HUES6 (cell line): ENCODE data around the gene DSG3.

Experiments used
- H3K27ac ChIP-seq: 2 replicates; pipeline ENCODE4 v1.7.0; 2013; ENCODE audit warnings: low read depth, mild to moderate bottlenecking, low read length, inconsistent platforms
- H3K27me3 ChIP-seq: 2 replicates; pipeline ENCODE4 v1.6.1; 2013; ENCODE audit warnings: low read length; ENCODE audit not compliant: control insufficient read depth, insufficient read depth
- H3K36me3 ChIP-seq: 2 replicates; pipeline ENCODE4 v1.6.1; 2013; ENCODE audit warnings: low read length; ENCODE audit not compliant: control insufficient read depth, insufficient read depth
- H3K4me1 ChIP-seq: 2 replicates; pipeline ENCODE4 v1.6.1; 2013; ENCODE audit warnings: low read length; ENCODE audit not compliant: control insufficient read depth, insufficient read depth
- H3K4me3 ChIP-seq: 2 replicates; pipeline ENCODE4 v1.5.1; 2013; ENCODE audit warnings: low read depth, low read length
- H3K9ac ChIP-seq: one replicate; pipeline ENCODE4 v1.6.1; 2013; ENCODE audit warnings: mild to moderate bottlenecking, low read length
- H3K9me3 ChIP-seq: 2 replicates; pipeline ENCODE4 v1.6.1; 2013; ENCODE audit warnings: low read depth, low read length; ENCODE audit not compliant: control insufficient read depth, insufficient read depth

The DSG3 gene

GRCh38 chr18:31413137-31413536, 34.4 kb upstream of the DSG3 start:
- Histone ChIP-seq H3K27ac (no peak overlapping the region), H3K9me3 (no peaks in the 10 kb centered on the region), H3K36me3 (no peaks in the 10 kb centered on the region), H3K27me3 (no peaks in the 10 kb centered on the region), H3K4me1 (peaks cover 4% of the 10 kb centered on the region; the same call in 1 of the 2 replicates), H3K9ac (no peak overlapping the region), H3K4me3 (no peak overlapping the region)

DNA sequence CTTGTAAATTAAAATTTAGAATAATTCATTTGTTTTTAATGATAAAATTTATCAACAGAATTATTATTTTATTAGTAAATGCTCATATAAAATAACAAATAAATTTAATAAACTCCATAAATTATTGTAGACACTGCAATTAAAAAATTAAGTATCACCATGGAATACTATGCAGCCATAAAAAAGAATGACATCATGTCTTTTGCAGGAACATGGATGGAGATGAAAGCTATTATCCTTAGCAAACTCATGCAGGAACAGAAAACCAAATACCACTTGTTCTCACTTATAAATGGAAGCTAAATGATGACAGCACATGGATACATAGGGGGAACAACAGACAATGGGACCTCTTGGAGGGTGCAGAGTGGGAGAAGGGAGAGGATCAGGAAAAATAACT, 29.7 kb upstream of the DSG3 start:
- Histone ChIP-seq H3K4me1 (no peaks in the 10 kb centered on the region), H3K9me3 (no peaks in the 10 kb centered on the region), H3K27ac (no peak overlapping the region), H3K27me3 (no peaks in the 10 kb centered on the region), H3K4me3 (no peak overlapping the region), H3K36me3 (no peaks in the 10 kb centered on the region), H3K9ac (no peak overlapping the region)

GRCh38 chr18:31419457-31419932, 28.0 kb upstream of the DSG3 start:
- Histone ChIP-seq H3K4me3 (no peak overlapping the region), H3K36me3 (no peaks in the 10 kb centered on the region), H3K4me1 (no peaks in the 10 kb centered on the region), H3K9ac (no peak overlapping the region), H3K27me3 (no peaks in the 10 kb centered on the region), H3K9me3 (no peaks in the 10 kb centered on the region), H3K27ac (no peak overlapping the region)

DNA sequence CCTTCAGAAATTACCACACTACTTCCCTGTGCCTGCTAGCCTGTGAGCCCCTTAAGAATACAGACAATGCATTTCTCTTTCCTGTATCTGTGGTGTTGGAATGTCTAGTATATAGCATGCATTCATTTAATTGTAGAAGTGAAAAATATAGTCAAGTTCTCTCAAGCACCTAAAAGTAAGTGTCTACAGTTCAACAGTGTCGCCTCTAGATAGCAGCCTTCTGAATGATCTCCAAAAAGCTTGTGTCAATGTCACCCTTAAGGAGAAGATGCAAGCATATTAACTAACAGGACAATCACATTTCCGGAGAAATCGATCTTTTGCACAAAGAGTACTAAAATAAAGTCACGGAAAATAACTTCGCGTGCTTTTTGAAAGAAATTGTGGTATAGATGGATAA, 27.5 kb upstream of the DSG3 start:
- Histone ChIP-seq H3K4me1 (no peaks in the 10 kb centered on the region), H3K27me3 (no peaks in the 10 kb centered on the region), H3K9me3 (no peaks in the 10 kb centered on the region), H3K4me3 (no peak overlapping the region), H3K27ac (no peak overlapping the region), H3K9ac (no peak overlapping the region), H3K36me3 (no peaks in the 10 kb centered on the region)

DNA sequence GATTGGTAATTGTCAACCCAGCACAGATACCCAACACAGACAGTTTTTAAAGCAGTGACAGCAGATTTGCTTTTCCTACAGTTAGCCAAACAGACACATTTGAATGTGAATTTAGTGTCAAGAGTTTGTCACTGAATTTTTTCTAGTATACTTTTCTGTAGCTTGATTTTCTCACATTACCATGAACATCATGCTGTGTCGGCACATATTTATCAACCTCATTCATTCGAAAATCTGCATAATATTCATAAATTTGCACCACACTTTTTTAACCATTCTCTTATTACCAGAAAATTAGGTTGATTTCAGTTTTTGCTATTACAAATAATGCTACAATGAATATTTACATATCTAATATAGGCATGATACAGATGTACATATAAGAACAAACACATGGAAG, 27.0 kb upstream of the DSG3 start:
- H3K27me3 ChIP-seq, result no peaks in the 10 kb centered on the region

DNA sequence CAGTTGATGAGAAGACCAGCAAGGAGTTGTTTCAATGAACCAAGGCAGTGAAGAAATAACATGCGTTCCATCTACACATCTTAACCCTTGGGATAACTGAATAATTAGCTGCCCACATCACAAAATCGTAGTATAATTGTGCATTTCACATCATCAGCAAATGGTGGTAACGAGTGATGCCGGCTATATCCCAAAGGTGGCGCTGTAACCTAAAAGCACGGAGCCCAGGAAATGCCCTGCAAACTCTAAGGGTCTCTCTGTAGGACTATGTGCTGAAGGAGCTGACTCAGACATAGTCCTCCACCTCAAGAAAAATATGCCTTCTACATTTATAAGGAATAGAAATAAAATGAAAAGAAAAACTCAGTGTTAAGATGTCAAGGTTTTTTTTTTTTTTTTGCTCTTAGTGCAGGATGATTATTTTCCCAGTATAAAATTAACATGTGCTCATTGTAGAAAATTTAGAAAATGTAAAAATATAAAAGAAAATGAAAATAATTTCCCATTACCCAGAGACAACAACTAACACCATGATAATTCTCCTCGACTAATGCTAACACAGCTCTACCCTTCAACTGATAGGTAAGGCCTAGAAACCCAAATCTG, 23.1 kb upstream of the DSG3 start:
- no peaks in the 10 kb centered on the region for H3K4me1 ChIP-seq
- no peaks in the 10 kb centered on the region for H3K27me3 ChIP-seq
- H3K4me3 ChIP-seq, result no peak overlapping the region
- no peaks in the 10 kb centered on the region for H3K9me3 ChIP-seq
- no peak overlapping the region for H3K27ac ChIP-seq
- H3K9ac ChIP-seq, result no peak overlapping the region
- H3K36me3 ChIP-seq, result no peaks in the 10 kb centered on the region

More for the DNA sequence above, 27.0 kb upstream of the DSG3 start:
- no peaks in the 10 kb centered on the region for H3K9me3 ChIP-seq
- H3K27ac ChIP-seq, result no peak overlapping the region
- H3K4me1 ChIP-seq, result no peaks in the 10 kb centered on the region
- H3K9ac ChIP-seq, result no peak overlapping the region
- no peak overlapping the region for H3K4me3 ChIP-seq
- H3K36me3 ChIP-seq, result no peaks in the 10 kb centered on the region

- peaks cover 4% of the 10 kb centered on the region; the same call in 1 of the 2 replicates for H3K4me1 ChIP-seq
- no peak overlapping the region for H3K9ac ChIP-seq
- no peaks in the 10 kb centered on the region for H3K9me3 ChIP-seq
- H3K4me3 ChIP-seq, result no peak overlapping the region
- H3K27ac ChIP-seq, result no peak overlapping the region
- no peaks in the 10 kb centered on the region for H3K36me3 ChIP-seq
- no peaks in the 10 kb centered on the region for H3K27me3 ChIP-seq
These were observed 21.5 kb upstream of the DSG3 start for GRCh38 chr18:31426021-31426420.

GRCh38 chr18:31426871-31427406, 20.6 kb upstream of the DSG3 start:
- Histone ChIP-seq H3K36me3 (no peaks in the 10 kb centered on the region), H3K9me3 (no peaks in the 10 kb centered on the region), H3K9ac (no peak overlapping the region), H3K4me1 (peaks cover 4% of the 10 kb centered on the region; the same call in 1 of the 2 replicates), H3K4me3 (no peak overlapping the region), H3K27me3 (no peaks in the 10 kb centered on the region), H3K27ac (no peak overlapping the region)

DNA sequence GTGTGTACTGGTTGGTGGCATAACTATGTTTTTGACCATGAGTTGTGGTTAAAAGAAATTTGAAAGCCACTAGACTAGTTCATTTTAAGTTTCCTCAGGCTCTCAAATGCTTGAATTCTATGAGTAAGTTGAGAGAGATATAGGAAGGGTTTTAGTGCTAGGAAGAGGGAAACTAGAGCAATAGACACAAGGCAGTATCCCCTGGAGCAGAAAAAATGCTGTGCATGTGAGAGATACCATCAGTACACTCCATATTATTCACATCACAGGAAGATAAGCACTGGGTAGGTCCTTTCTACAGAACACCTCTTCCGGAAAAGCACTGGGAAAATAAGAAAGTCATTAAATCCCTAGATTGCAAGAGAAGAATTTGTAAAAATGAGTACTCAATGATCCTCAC, 19.3 kb upstream of the DSG3 start:
- Histone ChIP-seq H3K9ac (no peak overlapping the region), H3K36me3 (no peaks in the 10 kb centered on the region), H3K4me3 (no peak overlapping the region), H3K27me3 (no peaks in the 10 kb centered on the region), H3K4me1 (peaks cover 4% of the 10 kb centered on the region; the same call in 1 of the 2 replicates), H3K27ac (no peak overlapping the region), H3K9me3 (no peaks in the 10 kb centered on the region)

- Histone ChIP-seq H3K9ac (no peak overlapping the region), H3K27ac (no peak overlapping the region), H3K27me3 (no peaks in the 10 kb centered on the region), H3K4me3 (no peak overlapping the region), H3K36me3 (no peaks in the 10 kb centered on the region), H3K9me3 (no peaks in the 10 kb centered on the region), H3K4me1 (peaks cover 4% of the 10 kb centered on the region; the same call in 1 of the 2 replicates)
These were observed 17.9 kb upstream of the DSG3 start for GRCh38 chr18:31429623-31430022.

- Histone ChIP-seq H3K4me1 (peaks cover 4% of the 10 kb centered on the region; the same call in 1 of the 2 replicates), H3K27me3 (no peaks in the 10 kb centered on the region), H3K9me3 (no peaks in the 10 kb centered on the region), H3K27ac (no peak overlapping the region), H3K4me3 (no peak overlapping the region), H3K9ac (no peak overlapping the region), H3K36me3 (no peaks in the 10 kb centered on the region)
These were observed 17.5 kb upstream of the DSG3 start for GRCh38 chr18:31430072-31430471.
